GM23338 (cell line): ENCODE data around the gene RASA3. TPM values are rescaled to one million over a fixed set of nuclear protein-coding genes. Genes with fewer than 3 reads are reported as not detected.

Source experiments
- ATAC-seq: fragments of 200-7000 bp; cut with Tn5 transposase; 3 replicates; pipeline ENCODE4 v1.9.1; 2020
- DNase-seq: peaks from one replicate; pipeline ENCODE4 v3.0.0-alpha.2; 2015; ENCODE audit warnings: low spot score
- H2AFZ ChIP-seq: fragments of 200-600 bp; sonication (generic); 2 replicates; pipeline ENCODE4 v1.8.0; 2016; ENCODE audit warnings: antibody characterized with exemption, mild to moderate bottlenecking, moderate library complexity
- H3F3A ChIP-seq: fragments of 200-600 bp; sonication (generic); replicated peaks from 2 replicates; pipeline ENCODE4 v1.8.0; 2017; ENCODE audit warnings: antibody characterized with exemption, mixed run types, low read depth
- H3K27ac ChIP-seq: fragments of 200-600 bp; sonication (generic); 2 replicates; pipeline ENCODE4 v1.6.1; 2016; ENCODE audit warnings: low read depth
- H3K27me3 ChIP-seq: fragments of 200-600 bp; sonication (generic); 2 replicates; pipeline ENCODE4 v1.8.0; 2016; ENCODE audit warnings: mild to moderate bottlenecking, mixed run types, moderate library complexity; ENCODE audit not compliant: insufficient read depth
- H3K36me3 ChIP-seq: fragments of 200-600 bp; sonication (generic); 2 replicates; pipeline ENCODE4 v1.8.0; 2016; ENCODE audit warnings: mild to moderate bottlenecking; ENCODE audit not compliant: insufficient read depth
- H3K4me1 ChIP-seq: fragments of 200-600 bp; sonication (generic); 2 replicates; pipeline ENCODE4 v1.8.0; 2016; ENCODE audit warnings: mild to moderate bottlenecking, moderate library complexity; ENCODE audit not compliant: insufficient read depth
- H3K4me2 ChIP-seq: fragments of 200-600 bp; sonication (generic); 2 replicates; pipeline ENCODE4 v1.7.1; 2017; ENCODE audit warnings: mixed run types
- H3K4me3 ChIP-seq: fragments of 200-600 bp; sonication (generic); 2 replicates; pipeline ENCODE4 v1.6.1; 2016; ENCODE audit warnings: mixed run types
- H3K79me2 ChIP-seq: fragments of 200-600 bp; sonication (generic); replicated peaks from 2 replicates; pipeline ENCODE4 v1.8.0; 2017; ENCODE audit warnings: mild to moderate bottlenecking; ENCODE audit not compliant: insufficient read depth
- H3K9me2 ChIP-seq: fragments of 200-600 bp; sonication (generic); 2 replicates; pipeline ENCODE4 v1.8.0; 2017; ENCODE audit not compliant: insufficient read depth
- H4K20me1 ChIP-seq: fragments of 200-600 bp; sonication (generic); replicated peaks from 2 replicates; pipeline ENCODE4 v1.8.0; 2017; ENCODE audit warnings: mild to moderate bottlenecking; ENCODE audit not compliant: insufficient read depth
- H3K27ac Mint-ChIP-seq: 2 replicates; pipeline ENCODE4 v1.8.0; 2020; ENCODE audit warnings: inconsistent platforms, mild to moderate bottlenecking, moderate library complexity, mixed read lengths
- H3K27me3 Mint-ChIP-seq: 3 replicates; pipeline ENCODE4 v1.8.0; 2022; ENCODE audit warnings: low read depth, mild to moderate bottlenecking, moderate library complexity, mixed read lengths, inconsistent platforms; ENCODE audit not compliant: insufficient read depth, poor library complexity
- H3K36me3 Mint-ChIP-seq: 3 replicates; pipeline ENCODE4 v1.8.0; 2021; ENCODE audit warnings: low read depth, mild to moderate bottlenecking, inconsistent platforms, moderate library complexity, mixed read lengths
- H3K4me1 Mint-ChIP-seq: 3 replicates; pipeline ENCODE4 v1.8.0; 2020; ENCODE audit warnings: mild to moderate bottlenecking, inconsistent platforms, mixed read lengths
- H3K4me3 Mint-ChIP-seq: 3 replicates; pipeline ENCODE4 v1.8.0; 2021; ENCODE audit warnings: moderate library complexity, mild to moderate bottlenecking, inconsistent platforms, mixed read lengths
- H3K9me3 Mint-ChIP-seq: 3 replicates; pipeline ENCODE4 v1.8.0; 2020; ENCODE audit warnings: moderate library complexity, mild to moderate bottlenecking, inconsistent platforms, mixed read lengths
- CREB1 ChIP-seq: fragments of 250-450 bp; sonication (Bioruptor Pico); IDR thresholded peaks from 2 replicates; pipeline ENCODE4 v1.5.0; 2020; ENCODE audit warnings: low read depth, mild to moderate bottlenecking, moderate library complexity
- POLR2AphosphoS5 ChIP-seq: IDR thresholded peaks from 2 replicates; pipeline ENCODE4 v1.6.1; 2016; ENCODE audit warnings: antibody characterized with exemption, low read depth
- ZNF114 ChIP-seq: fragments of 250-450 bp; sonication (Bioruptor Pico); IDR thresholded peaks from 2 replicates; pipeline ENCODE4 v1.5.0; 2020; ENCODE audit warnings: mild to moderate bottlenecking, moderate library complexity
- ZNF331 ChIP-seq: fragments of 250-450 bp; sonication (Bioruptor Pico); IDR thresholded peaks from 2 replicates; pipeline ENCODE4 v1.5.0; 2020; ENCODE audit warnings: low read depth, mild to moderate bottlenecking, moderate library complexity
- polyA plus RNA-seq: library from polyadenylated mRNA; unstranded; fragments of >200 nt; fragmentation: Nextera tagmentation; extraction: Ambion mirVana; gene quantifications from 2 replicates; pipeline ENCODE4 v1.2.1, GENCODE V29; 2016
- total RNA-seq: library from RNA; depleted of rRNA; stranded (reverse); fragments of >200 nt; shearing (Covaris generic); gene quantifications from 2 replicates; pipeline ENCODE4 v1.2.3, GENCODE V29; 2014
- TF ChIP-seq, protein P1 (sequence below), 2 experiments: fragments of 200-600 bp in 1 of 2; sonication (generic) in 1 of 2; conservative IDR thresholded peaks; 2 replicates each; pipeline versions ENCODE4 v1.5.1 to v1.6.1; 2016 to 2017; ENCODE audit warnings: antibody characterized with exemption in 2 of 2, low read depth in 2 of 2, mild to moderate bottlenecking in 2 of 2, moderate library complexity in 1 of 2
- TF ChIP-seq, protein P2 (sequence below): fragments of 250-450 bp; sonication (Bioruptor Pico); IDR thresholded peaks from 2 replicates; pipeline ENCODE4 v1.5.0; 2020; ENCODE audit warnings: mild to moderate bottlenecking, moderate library complexity
- TF ChIP-seq, protein P3 (sequence below): IDR thresholded peaks from one replicate; pipeline ENCODE4 v1.6.1; 2018; ENCODE audit warnings: antibody characterized with exemption; ENCODE audit not compliant: unreplicated experiment

Gene RASA3
- total and polyA plus RNA-seq, 2 experiments from 2014 or later: 11.2 to 20.7 TPM

DNA sequence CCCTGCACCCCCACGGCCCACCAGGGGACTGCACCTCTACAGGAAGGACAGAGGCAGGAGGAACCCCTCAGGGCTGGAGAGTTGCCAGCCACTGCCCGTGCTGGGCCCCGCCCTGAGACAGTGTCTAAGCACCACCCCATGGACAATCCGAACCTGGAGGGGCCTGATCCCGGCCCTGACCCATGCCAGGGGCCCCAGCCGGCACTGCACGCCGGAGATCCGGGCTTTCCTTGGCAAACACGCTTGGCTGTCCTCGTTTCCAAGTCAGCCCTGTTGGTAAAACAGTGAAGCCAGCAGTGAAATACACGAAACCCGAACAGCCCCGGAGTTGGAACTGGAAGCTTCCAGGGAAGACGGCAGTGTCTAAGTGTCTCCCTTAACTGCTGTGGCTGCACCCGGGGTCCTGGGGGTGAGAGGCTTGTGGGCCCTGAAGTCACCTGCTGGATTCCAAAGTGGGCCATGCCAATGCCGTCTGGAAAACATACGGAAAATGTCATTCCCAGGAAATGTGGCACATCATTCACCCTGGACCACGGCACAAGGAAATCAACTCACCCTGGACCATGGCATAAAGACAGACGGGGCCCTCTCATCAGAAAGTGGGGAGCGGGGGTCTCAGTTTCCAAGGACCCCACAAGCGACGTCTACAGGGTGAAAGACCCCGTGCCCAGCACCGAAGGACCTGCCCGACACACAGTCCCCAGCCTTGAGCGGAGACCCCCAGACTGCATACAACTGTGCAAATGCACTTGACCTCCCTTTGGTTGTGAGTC is 30.9 kb downstream of the RASA3 start:
- Histone ChIP-seq H3K9me2 (no peaks in the 10 kb centered on the region), H3K79me2 (peaks cover 48% of the 10 kb centered on the region), H4K20me1 (no peaks in the 10 kb centered on the region; the same call in 1 of the 2 replicates), H2AFZ (no peak overlapping the region), H3K4me2 (no peak overlapping the region), H3K36me3 (no peaks in the 10 kb centered on the region), H3K27me3 (no peaks in the 10 kb centered on the region), H3K4me1 (no peaks in the 10 kb centered on the region), H3K4me3 (no peak overlapping the region), H3F3A (0 out of 2 replicates have a peak, but pooled peaks cover 3% of the 10 kb centered on the region), H3K27ac (peak overlapping the region; percentile 45; the same call in 1 of the 2 replicates)
- peaks cover 14% of the 10 kb centered on the region for H3K4me1 Mint-ChIP-seq
- H3K36me3 Mint-ChIP-seq: peaks cover 2% of the 10 kb centered on the region; the same call in 2 of the 3 replicates
- TF ChIP-seq ZNF331 (CRISPR knock-in tag) (no peak), CREB1 (CRISPR knock-in tag) (no peak), POLR2AphosphoS5 (no peak), ZNF114 (CRISPR knock-in tag) (no peak)
- TF ChIP-seq, protein P1, sequence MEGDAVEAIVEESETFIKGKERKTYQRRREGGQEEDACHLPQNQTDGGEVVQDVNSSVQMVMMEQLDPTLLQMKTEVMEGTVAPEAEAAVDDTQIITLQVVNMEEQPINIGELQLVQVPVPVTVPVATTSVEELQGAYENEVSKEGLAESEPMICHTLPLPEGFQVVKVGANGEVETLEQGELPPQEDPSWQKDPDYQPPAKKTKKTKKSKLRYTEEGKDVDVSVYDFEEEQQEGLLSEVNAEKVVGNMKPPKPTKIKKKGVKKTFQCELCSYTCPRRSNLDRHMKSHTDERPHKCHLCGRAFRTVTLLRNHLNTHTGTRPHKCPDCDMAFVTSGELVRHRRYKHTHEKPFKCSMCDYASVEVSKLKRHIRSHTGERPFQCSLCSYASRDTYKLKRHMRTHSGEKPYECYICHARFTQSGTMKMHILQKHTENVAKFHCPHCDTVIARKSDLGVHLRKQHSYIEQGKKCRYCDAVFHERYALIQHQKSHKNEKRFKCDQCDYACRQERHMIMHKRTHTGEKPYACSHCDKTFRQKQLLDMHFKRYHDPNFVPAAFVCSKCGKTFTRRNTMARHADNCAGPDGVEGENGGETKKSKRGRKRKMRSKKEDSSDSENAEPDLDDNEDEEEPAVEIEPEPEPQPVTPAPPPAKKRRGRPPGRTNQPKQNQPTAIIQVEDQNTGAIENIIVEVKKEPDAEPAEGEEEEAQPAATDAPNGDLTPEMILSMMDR (conservative IDR thresholded peaks at IDR 0.05; ENCODE audit: low read depth in 2 of 2): no peak
- ATAC-seq: no peak
- H3K9me3 Mint-ChIP-seq: peaks cover 6% of the 10 kb centered on the region; the same call in 2 of the 3 replicates
- no peak overlapping the region for H3K27ac Mint-ChIP-seq
- H3K27me3 Mint-ChIP-seq: peaks cover 14% of the 10 kb centered on the region
- no peak overlapping the region for H3K4me3 Mint-ChIP-seq
- no peak for DNase-seq

DNA sequence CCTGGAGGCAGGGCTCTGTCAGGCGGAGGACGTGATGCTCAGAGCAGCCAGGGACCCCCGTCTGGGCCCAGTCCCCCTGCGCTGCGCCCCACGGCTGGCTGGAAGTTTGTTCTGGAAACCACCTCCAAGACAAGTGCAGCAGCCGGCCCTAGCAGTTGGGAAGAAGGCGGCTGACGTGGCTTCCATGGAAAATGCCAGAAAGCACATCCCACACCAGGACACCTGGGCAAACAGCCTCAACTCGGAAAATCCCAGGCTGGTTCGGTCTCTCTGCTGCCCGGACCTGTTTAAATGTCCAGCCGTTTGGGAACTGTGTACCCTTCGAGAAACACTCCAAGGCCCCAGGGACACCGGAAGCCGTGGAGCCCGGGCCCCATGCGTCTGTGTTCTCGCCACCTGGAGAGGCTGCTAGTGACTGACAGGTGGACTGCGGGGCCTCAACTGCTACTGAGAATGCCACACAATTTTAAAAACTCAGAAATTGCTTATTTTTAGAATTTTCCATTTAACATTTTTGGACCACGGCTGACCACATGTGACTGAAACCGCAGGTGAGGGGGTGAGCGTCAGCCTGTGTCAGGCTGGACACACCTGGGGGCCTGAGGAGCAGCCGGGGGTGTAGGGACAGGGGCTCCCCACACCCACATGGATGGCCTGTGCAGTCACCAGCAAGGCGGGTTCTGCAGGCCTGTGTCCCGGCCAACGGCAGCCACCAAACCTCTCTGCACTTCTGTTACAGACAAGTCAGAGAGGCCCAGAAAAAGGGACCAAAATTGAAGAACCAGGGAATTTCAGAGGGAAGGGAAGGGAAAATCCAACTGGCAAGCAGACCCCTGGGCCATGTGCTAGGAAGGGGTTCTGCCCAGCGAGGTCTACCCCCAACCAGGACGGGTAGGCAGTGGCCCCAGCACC is 31.7 kb downstream of the RASA3 start:
- Histone ChIP-seq H3K27ac (no peak overlapping the region), H2AFZ (no peak overlapping the region), H3K4me2 (no peak overlapping the region), H3F3A (0 out of 2 replicates have a peak, but pooled peaks cover 3% of the 10 kb centered on the region), H3K79me2 (peaks cover 46% of the 10 kb centered on the region), H3K36me3 (no peaks in the 10 kb centered on the region), H3K4me3 (no peak overlapping the region), H3K9me2 (no peaks in the 10 kb centered on the region), H4K20me1 (no peaks in the 10 kb centered on the region; the same call in 1 of the 2 replicates), H3K27me3 (no peaks in the 10 kb centered on the region), H3K4me1 (no peaks in the 10 kb centered on the region)
- peaks cover 17% of the 10 kb centered on the region for H3K27me3 Mint-ChIP-seq
- peaks cover 14% of the 10 kb centered on the region for H3K4me1 Mint-ChIP-seq
- no peaks in the 10 kb centered on the region; the same call in 1 of the 3 replicates for H3K36me3 Mint-ChIP-seq
- no peak overlapping the region for H3K27ac Mint-ChIP-seq
- no peak overlapping the region for H3K4me3 Mint-ChIP-seq
- DNase-seq (no peak), ATAC-seq (peak; percentile 11)
- H3K9me3 Mint-ChIP-seq: peaks cover 6% of the 10 kb centered on the region; the same call in 2 of the 3 replicates
- TF ChIP-seq, protein P2, sequence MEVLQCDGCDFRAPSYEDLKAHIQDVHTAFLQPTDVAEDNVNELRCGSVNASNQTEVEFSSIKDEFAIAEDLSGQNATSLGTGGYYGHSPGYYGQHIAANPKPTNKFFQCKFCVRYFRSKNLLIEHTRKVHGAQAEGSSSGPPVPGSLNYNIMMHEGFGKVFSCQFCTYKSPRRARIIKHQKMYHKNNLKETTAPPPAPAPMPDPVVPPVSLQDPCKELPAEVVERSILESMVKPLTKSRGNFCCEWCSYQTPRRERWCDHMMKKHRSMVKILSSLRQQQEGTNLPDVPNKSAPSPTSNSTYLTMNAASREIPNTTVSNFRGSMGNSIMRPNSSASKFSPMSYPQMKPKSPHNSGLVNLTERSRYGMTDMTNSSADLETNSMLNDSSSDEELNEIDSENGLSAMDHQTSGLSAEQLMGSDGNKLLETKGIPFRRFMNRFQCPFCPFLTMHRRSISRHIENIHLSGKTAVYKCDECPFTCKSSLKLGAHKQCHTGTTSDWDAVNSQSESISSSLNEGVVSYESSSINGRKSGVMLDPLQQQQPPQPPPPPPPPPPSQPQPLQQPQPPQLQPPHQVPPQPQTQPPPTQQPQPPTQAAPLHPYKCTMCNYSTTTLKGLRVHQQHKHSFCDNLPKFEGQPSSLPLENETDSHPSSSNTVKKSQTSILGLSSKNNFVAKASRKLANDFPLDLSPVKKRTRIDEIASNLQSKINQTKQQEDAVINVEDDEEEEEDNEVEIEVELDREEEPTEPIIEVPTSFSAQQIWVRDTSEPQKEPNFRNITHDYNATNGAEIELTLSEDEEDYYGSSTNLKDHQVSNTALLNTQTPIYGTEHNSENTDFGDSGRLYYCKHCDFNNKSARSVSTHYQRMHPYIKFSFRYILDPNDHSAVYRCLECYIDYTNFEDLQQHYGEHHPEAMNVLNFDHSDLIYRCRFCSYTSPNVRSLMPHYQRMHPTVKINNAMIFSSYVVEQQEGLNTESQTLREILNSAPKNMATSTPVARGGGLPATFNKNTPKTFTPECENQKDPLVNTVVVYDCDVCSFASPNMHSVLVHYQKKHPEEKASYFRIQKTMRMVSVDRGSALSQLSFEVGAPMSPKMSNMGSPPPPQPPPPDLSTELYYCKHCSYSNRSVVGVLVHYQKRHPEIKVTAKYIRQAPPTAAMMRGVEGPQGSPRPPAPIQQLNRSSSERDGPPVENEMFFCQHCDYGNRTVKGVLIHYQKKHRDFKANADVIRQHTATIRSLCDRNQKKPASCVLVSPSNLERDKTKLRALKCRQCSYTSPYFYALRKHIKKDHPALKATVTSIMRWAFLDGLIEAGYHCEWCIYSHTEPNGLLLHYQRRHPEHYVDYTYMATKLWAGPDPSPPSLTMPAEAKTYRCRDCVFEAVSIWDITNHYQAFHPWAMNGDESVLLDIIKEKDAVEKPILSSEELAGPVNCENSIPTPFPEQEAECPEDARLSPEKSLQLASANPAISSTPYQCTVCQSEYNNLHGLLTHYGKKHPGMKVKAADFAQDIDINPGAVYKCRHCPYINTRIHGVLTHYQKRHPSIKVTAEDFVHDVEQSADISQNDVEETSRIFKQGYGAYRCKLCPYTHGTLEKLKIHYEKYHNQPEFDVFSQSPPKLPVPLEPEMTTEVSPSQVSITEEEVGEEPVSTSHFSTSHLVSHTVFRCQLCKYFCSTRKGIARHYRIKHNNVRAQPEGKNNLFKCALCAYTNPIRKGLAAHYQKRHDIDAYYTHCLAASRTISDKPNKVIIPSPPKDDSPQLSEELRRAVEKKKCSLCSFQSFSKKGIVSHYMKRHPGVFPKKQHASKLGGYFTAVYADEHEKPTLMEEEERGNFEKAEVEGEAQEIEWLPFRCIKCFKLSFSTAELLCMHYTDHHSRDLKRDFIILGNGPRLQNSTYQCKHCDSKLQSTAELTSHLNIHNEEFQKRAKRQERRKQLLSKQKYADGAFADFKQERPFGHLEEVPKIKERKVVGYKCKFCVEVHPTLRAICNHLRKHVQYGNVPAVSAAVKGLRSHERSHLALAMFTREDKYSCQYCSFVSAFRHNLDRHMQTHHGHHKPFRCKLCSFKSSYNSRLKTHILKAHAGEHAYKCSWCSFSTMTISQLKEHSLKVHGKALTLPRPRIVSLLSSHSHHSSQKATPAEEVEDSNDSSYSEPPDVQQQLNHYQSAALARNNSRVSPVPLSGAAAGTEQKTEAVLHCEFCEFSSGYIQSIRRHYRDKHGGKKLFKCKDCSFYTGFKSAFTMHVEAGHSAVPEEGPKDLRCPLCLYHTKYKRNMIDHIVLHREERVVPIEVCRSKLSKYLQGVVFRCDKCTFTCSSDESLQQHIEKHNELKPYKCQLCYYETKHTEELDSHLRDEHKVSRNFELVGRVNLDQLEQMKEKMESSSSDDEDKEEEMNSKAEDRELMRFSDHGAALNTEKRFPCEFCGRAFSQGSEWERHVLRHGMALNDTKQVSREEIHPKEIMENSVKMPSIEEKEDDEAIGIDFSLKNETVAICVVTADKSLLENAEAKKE (CRISPR knock-in tag): no peak
- TF ChIP-seq, protein P3, sequence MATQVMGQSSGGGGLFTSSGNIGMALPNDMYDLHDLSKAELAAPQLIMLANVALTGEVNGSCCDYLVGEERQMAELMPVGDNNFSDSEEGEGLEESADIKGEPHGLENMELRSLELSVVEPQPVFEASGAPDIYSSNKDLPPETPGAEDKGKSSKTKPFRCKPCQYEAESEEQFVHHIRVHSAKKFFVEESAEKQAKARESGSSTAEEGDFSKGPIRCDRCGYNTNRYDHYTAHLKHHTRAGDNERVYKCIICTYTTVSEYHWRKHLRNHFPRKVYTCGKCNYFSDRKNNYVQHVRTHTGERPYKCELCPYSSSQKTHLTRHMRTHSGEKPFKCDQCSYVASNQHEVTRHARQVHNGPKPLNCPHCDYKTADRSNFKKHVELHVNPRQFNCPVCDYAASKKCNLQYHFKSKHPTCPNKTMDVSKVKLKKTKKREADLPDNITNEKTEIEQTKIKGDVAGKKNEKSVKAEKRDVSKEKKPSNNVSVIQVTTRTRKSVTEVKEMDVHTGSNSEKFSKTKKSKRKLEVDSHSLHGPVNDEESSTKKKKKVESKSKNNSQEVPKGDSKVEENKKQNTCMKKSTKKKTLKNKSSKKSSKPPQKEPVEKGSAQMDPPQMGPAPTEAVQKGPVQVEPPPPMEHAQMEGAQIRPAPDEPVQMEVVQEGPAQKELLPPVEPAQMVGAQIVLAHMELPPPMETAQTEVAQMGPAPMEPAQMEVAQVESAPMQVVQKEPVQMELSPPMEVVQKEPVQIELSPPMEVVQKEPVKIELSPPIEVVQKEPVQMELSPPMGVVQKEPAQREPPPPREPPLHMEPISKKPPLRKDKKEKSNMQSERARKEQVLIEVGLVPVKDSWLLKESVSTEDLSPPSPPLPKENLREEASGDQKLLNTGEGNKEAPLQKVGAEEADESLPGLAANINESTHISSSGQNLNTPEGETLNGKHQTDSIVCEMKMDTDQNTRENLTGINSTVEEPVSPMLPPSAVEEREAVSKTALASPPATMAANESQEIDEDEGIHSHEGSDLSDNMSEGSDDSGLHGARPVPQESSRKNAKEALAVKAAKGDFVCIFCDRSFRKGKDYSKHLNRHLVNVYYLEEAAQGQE: no peak
